ENCODE measurements around the gene COL17A1. TPM values are rescaled to one million over a fixed set of nuclear protein-coding genes. Genes with fewer than 3 reads are reported as not detected.

Gene COL17A1
- total RNA-seq, 4 donors from 2014 or later: under 0.01 to 0.59 (median 0.22) TPM; not detected in 1

DNA sequence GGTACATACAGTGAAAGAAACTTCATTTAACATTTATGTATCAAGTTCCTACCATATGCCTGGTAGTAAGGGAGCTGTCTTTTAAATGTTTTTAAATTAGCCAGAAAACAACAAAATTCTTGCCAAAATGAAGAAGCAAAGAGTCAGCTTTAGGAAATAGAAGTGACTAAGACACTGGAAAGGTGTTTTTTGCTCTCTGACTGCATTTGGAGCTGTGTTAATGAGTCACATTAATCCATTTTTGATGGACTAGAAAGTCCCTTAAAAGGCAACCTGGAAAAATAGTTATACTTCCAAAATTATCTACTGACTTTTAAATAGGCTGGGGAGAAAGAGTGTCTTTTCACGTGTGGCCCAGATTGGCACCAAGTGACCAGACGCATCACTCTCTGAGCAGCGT, 3.9 kb upstream of the COL17A1 start:
- no peaks in the 10 kb centered on the region for H3K27me3 ChIP-seq
- WGBS, 2 donors: 69 to 73% methylated on average over 3 of the region's 3 CpGs

DNA sequence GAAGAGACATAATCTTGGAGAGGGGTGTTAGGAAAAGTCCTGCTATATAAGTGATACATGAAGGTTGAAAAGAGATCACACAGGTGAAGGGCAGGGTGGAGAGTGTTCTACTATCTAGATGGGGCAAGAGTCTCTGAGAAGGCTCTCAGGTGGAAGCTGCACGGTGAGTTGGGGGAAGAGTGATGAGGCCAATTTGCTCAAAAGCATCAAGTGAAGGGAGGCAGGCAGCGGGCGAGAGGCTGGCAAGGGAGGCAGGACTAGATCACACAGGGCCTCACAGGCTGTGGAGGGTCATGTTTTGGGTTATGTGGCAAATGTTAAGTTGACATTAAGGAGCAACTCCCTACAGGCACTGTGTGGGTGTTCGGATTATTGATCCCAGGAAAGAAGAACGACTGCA, 2.6 kb upstream of the COL17A1 start:
- no peak for DNase-seq (ENCODE audit: low spot score in 2 of 2)
- no peaks in the 10 kb centered on the region for H3K9me3 ChIP-seq
- H3K36me3 ChIP-seq: no peaks in the 10 kb centered on the region
- WGBS, 2 donors: 82 to 84% methylated on average over 5 of the region's 5 CpGs
- TF ChIP-seq, protein P1, sequence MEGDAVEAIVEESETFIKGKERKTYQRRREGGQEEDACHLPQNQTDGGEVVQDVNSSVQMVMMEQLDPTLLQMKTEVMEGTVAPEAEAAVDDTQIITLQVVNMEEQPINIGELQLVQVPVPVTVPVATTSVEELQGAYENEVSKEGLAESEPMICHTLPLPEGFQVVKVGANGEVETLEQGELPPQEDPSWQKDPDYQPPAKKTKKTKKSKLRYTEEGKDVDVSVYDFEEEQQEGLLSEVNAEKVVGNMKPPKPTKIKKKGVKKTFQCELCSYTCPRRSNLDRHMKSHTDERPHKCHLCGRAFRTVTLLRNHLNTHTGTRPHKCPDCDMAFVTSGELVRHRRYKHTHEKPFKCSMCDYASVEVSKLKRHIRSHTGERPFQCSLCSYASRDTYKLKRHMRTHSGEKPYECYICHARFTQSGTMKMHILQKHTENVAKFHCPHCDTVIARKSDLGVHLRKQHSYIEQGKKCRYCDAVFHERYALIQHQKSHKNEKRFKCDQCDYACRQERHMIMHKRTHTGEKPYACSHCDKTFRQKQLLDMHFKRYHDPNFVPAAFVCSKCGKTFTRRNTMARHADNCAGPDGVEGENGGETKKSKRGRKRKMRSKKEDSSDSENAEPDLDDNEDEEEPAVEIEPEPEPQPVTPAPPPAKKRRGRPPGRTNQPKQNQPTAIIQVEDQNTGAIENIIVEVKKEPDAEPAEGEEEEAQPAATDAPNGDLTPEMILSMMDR (IDR thresholded peaks at IDR 0.05): no peak
- TF ChIP-seq POLR2A (IDR thresholded peaks at IDR 0.05) (no peak), EP300 (IDR thresholded peaks at IDR 0.05) (no peak)
- no peak overlapping the region for H3K27ac ChIP-seq
- H3K27me3 ChIP-seq: no peaks in the 10 kb centered on the region
- no peak overlapping the region for H3K4me3 ChIP-seq
- no peaks in the 10 kb centered on the region for H3K4me1 ChIP-seq

More for the DNA sequence above, 3.9 kb upstream of the COL17A1 start:
- Histone ChIP-seq H3K4me1 (no peaks in the 10 kb centered on the region), H3K36me3 (no peaks in the 10 kb centered on the region), H3K27ac (no peak overlapping the region), H3K4me3 (no peak overlapping the region), H3K9me3 (no peaks in the 10 kb centered on the region)
- no peak for DNase-seq (ENCODE audit: low spot score in 2 of 2)
- TF ChIP-seq EP300 (IDR thresholded peaks at IDR 0.05) (no peak), POLR2A (IDR thresholded peaks at IDR 0.05) (no peak)
- TF ChIP-seq, protein P1 (IDR thresholded peaks at IDR 0.05): no peak

DNA sequence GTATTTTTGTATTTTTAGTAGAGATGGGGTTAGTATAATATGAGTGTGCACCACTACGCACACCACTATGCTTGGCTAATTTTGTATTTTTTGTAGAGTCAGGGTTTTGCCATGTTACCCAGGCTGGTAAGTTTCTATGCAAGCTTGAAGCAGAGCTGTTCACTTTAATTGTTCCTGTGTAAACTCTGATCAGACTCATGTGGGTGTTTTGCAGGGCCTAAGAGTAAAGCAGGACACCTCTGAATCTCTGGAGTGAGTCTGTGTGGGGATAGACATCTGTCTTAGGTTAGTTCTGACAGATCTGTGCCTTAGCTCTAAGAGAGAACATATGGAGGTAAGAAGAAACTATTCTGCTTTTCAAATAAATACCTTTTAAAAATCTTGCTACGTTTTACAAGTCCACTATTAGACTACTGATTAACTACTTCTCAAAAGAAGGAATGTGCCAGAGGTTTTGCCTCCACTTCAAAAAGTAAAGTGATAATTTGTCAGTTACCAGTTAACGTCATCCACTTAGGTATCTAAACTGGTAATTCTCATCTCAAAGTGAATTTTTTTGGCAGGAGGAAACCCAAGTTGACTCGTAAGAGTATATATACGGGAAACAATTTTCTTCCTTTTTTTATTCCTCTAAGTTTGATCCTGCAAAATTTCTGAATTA, 1.1 kb downstream of the COL17A1 start:
- no peak overlapping the region for H3K4me3 ChIP-seq
- H3K27ac ChIP-seq: no peak overlapping the region
- TF ChIP-seq EP300 (IDR thresholded peaks at IDR 0.05): no peak
- no peak for TF ChIP-seq POLR2A (IDR thresholded peaks at IDR 0.05)
- TF ChIP-seq, protein P1 (IDR thresholded peaks at IDR 0.05): no peak
- H3K36me3 ChIP-seq: no peaks in the 10 kb centered on the region
- no peak for DNase-seq (ENCODE audit: low spot score in 2 of 2)
- H3K4me1 ChIP-seq: no peaks in the 10 kb centered on the region
- no peaks in the 10 kb centered on the region for H3K27me3 ChIP-seq
- 71 to 73% methylated on average over 5 of the region's 5 CpGs for WGBS, 2 donors
- no peaks in the 10 kb centered on the region for H3K9me3 ChIP-seq

DNA sequence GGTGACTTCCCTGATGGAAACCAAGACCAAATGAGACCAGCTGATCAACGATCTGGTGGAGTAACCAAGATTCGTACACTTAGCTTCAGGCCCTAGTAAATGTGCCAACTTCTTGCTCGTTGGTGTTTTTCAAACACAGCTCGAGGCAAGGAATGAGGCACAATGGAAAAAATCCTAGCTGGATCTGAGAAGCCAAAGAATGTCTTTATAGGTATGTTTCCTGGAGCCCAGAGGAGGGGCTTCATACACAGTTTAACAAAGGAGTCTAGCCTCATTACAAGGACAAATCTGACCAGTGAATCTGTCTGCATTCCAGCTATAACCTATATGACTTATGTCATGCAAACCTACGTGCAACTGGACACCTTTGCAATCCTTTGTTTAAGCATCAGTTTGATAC, 3.7 kb downstream of the COL17A1 start:
- Histone ChIP-seq H3K9me3 (no peaks in the 10 kb centered on the region), H3K27me3 (no peaks in the 10 kb centered on the region), H3K4me3 (no peak overlapping the region), H3K27ac (no peak overlapping the region), H3K36me3 (no peaks in the 10 kb centered on the region), H3K4me1 (peaks cover 0 to 9% (median 0%) of the 10 kb centered on the region in 4 donors)
- WGBS, 2 donors: 66 to 69% methylated on average over 5 of the region's 5 CpGs
- DNase-seq (ENCODE audit: low spot score in 2 of 2): no peak
- TF ChIP-seq, protein P1 (IDR thresholded peaks at IDR 0.05): no peak
- TF ChIP-seq POLR2A (IDR thresholded peaks at IDR 0.05): no peak
- no peak for TF ChIP-seq EP300 (IDR thresholded peaks at IDR 0.05)

DNA sequence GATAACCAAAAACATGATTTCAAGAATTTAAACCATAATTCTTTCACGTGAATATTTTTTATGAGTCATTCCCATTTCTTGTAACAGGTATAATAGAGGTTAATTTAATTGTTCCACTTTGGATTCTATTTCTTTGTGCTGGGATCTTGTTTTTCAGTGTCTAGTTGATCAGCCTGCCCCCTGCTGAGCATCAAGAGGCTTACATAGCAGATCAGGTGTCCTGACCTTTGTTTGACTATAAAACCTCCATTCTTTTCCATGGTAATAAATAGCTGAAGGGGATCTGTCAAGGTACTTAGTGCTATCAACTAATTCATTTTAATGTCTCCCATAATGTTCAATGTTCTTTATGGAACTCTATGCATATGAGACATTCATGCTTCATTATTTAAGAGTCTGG, 4.9 kb downstream of the COL17A1 start:
- H3K36me3 ChIP-seq: no peaks in the 10 kb centered on the region
- H3K27ac ChIP-seq: no peak overlapping the region
- H3K9me3 ChIP-seq: no peaks in the 10 kb centered on the region
- 33 to 52% methylated on average over 1 of the region's 1 CpG for WGBS, 2 donors
- H3K4me3 ChIP-seq: no peak overlapping the region
- TF ChIP-seq, protein P1 (IDR thresholded peaks at IDR 0.05): peak in 1 of 5 experiments; percentile 41
- no peak for TF ChIP-seq POLR2A (IDR thresholded peaks at IDR 0.05)
- DNase-seq (ENCODE audit: low spot score in 2 of 2): no peak
- H3K27me3 ChIP-seq: no peaks in the 10 kb centered on the region
- H3K4me1 ChIP-seq: peaks cover 0 to 17% (median 2%) of the 10 kb centered on the region in 4 donors
